Transverse colon (tissue), 4 donors: Measurements from ENCODE around the gene IMPDH1. TPM values are rescaled to one million over a fixed set of nuclear protein-coding genes. Genes with fewer than 3 reads are reported as not detected.

Source experiments
- DNase-seq: peaks from one replicate; pipeline ENCODE4 v3.0.0-alpha.2; 2019
- H3K27ac ChIP-seq, 4 donors: fragments of 200-600 bp; sonication (generic); 2 replicates each; pipeline ENCODE4 v1.5.1; 2016 to 2018; ENCODE audit warnings: inconsistent platforms in 4 of 4
- H3K27me3 ChIP-seq: fragments of 200-600 bp; sonication (generic); 2 replicates; pipeline ENCODE4 v1.5.1; 2017; ENCODE audit warnings: inconsistent platforms
- H3K36me3 ChIP-seq, 4 donors: fragments of 200-600 bp; sonication (generic); 2 replicates each; pipeline ENCODE4 v1.5.1; 2017 to 2019; ENCODE audit warnings: inconsistent platforms in 4 of 4
- H3K4me1 ChIP-seq, 4 donors: fragments of 200-600 bp; sonication (generic); 2 replicates each; pipeline ENCODE4 v1.5.1; 2017 to 2020; ENCODE audit warnings: inconsistent platforms in 4 of 4
- H3K4me3 ChIP-seq, 4 donors: fragments of 200-600 bp; sonication (generic); 1 replicate in 1 of 4; 2 replicates in 3 of 4; pipeline versions ENCODE4 v1.5.1 to v1.6.1; 2017 to 2019; ENCODE audit warnings: inconsistent platforms in 4 of 4
- H3K9me3 ChIP-seq, 2 donors: fragments of 200-600 bp; sonication (generic); 2 replicates each; pipeline ENCODE4 v1.5.1; 2017 to 2019; ENCODE audit warnings: inconsistent platforms in 2 of 2
- CTCF ChIP-seq, 5 experiments: fragments of 200-600 bp in 3 of 5; fragments of 450-650 bp in 2 of 5; sonication (generic) in 3 of 5; IDR thresholded peaks; 1 replicate in 2 of 5; 2 replicates in 3 of 5; pipeline ENCODE4 v1.5.1; 2016 to 2017; ENCODE audit warnings: antibody characterized with exemption in 5 of 5, inconsistent platforms in 3 of 5, mild to moderate bottlenecking in 2 of 5, moderate library complexity in 1 of 5
- EP300 ChIP-seq: sonication (generic); formaldehyde crosslinking; IDR thresholded peaks from one replicate; pipeline ENCODE4 v1.6.1; 2017; ENCODE audit warnings: antibody characterized with exemption, low read depth
- POLR2A ChIP-seq: fragments of 450-650 bp; IDR thresholded peaks from one replicate; pipeline ENCODE4 v1.6.1; 2016; ENCODE audit warnings: antibody characterized with exemption, mild to moderate bottlenecking, moderate library complexity
- POLR2AphosphoS5 ChIP-seq, 3 donors: sonication (generic); formaldehyde crosslinking; IDR thresholded peaks; one replicate each; pipeline ENCODE4 v1.6.1; 2016; ENCODE audit warnings: antibody characterized with exemption in 3 of 3
- WGBS, 2 donors: methylation state at CpG; one replicate each; pipeline ENCODE4 v1.1.5; 2018; ENCODE audit warnings: low coverage in 1 of 2; 5-methylcytosine and 5-hydroxymethylcytosine counted together
- in situ Hi-C, 4 donors: fragments of 200-750 bp; cut with MboI; loops; one replicate each; pipeline versions ENCODE4 v1.15.0 to v1.15.1; 2017; ENCODE audit warnings: low sequenced_read_pairs in 3 of 4, low pct_ligation_motif_present in 1 of 4, low pct_unique_long_range_greater_than_20kb in 1 of 4
- intact Hi-C: fragments of 100-400 bp; cut with DNase I; formaldehyde crosslinking; loops from one replicate; pipeline ENCODE4 v1.15.1; 2023; ENCODE audit warnings: low total_unique reads
- total RNA-seq, 4 donors: library from RNA; depleted of rRNA; stranded (reverse); fragments of >200 nt; gene quantifications; one replicate each; pipeline ENCODE4 v1.1.0, GENCODE V29; 2016

IMPDH1 gene
- total RNA-seq, 4 donors from 2014 or later: 21.4 to 189 (median 44.2) TPM

DNA sequence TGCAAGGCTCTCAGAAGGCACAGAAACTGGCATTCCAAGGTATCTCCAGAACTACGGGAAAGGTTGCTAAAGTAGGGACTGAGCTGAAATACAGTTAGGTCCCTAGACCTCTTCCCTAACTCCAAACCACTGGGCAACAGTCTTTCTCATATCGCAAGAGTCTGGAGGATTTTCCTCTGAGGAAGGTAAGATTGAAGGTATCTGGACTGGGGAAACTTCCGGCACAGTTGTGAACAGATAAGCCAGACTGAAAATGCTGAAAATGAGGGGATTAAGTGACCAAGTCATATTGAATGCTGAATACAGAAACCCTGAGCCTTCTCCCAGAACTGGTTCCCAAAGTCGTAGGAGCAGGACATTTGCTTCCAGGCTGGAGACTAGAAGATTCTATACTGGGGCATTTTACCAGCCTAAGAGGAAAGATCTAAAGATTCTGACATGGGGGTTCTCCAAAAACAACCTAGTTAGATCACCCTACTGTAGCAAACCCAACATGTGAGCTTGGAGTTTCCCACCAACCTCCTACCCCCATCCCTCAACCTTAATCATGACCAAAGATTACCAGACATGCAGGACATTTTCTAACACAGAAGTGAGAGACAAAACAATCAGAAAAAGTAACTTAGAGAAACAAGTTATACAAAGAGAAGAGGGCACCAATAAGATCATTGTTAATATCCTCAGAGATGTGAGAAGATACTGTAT lies 45.5 kb downstream of the IMPDH1 start:
- Histone ChIP-seq H3K4me3 (no peak overlapping the region), H3K9me3 (no peaks in the 10 kb centered on the region), H3K27me3 (peaks cover 64% of the 10 kb centered on the region), H3K27ac (no peak overlapping the region), H3K36me3 (no peaks in the 10 kb centered on the region), H3K4me1 (peaks cover 0 to 17% (median 14%) of the 10 kb centered on the region in 4 donors)
- no peak for DNase-seq
- in situ Hi-C loops: no loop called here
- TF ChIP-seq CTCF (IDR thresholded peaks at IDR 0.05): no peak
- no peak for TF ChIP-seq POLR2AphosphoS5 (IDR thresholded peaks at IDR 0.05)
- TF ChIP-seq EP300: no peak
- no peak for TF ChIP-seq POLR2A
- WGBS, 2 donors: 80 to 87% methylated on average over 4 of the region's 4 CpGs
- intact Hi-C loops: no loop called here

DNA sequence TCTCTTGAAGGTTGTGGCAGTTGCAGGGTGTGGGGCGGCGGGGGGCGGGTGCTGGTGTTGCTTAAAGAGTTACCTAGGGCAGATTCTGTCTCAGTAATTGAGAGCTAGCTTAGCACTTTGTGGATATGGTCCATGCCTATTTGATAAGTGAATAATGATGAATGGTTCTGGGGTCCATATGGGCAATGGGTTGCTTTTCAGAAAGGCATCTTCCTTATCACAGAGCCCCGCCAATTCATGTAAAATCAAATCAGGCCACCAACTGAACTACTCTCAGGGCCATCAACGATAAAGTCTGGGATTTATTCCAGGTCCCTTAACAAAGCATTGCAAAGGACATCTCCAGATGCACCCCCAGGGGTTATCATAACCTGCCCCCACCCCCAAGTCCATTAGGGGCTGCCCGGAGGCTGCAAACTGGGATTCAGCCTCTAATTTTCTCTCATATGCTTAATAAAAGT lies 46.5 kb downstream of the IMPDH1 start:
- TF ChIP-seq POLR2AphosphoS5 (IDR thresholded peaks at IDR 0.05) (no peak), CTCF (IDR thresholded peaks at IDR 0.05) (no peak)
- Histone ChIP-seq H3K27ac (no peak overlapping the region), H3K36me3 (no peaks in the 10 kb centered on the region), H3K4me3 (no peak overlapping the region), H3K4me1 (peaks cover 0 to 17% (median 14%) of the 10 kb centered on the region in 4 donors), H3K9me3 (no peaks in the 10 kb centered on the region), H3K27me3 (peaks cover 72% of the 10 kb centered on the region)
- no peak for DNase-seq
- intact Hi-C loops (no loop called here), in situ Hi-C loops (no loop called here)
- 88% methylated on average over 6 of the region's 6 CpGs; no CpG with 5 or more reads in 1 of the 2 donors for WGBS, 2 donors

DNA sequence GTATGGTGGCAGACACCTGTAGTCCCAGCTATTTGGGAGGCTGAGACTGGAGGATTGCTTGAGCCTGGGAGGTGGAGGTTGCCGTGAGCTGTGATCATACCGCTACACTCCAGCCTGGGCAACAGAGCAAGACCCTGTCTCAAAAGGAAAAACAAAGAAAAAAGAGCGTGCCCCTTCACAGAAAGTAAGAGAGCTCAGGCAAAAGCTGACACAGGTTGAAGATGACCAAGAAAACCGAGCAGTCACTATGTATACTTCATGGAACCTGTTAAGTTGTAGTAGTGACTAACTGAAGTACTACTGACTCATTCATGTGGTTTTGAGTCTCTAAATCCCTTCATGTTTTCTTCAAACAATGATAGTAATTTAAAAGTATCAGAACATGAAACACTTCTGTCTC lies 47.1 kb downstream of the IMPDH1 start:
- Histone ChIP-seq H3K27me3 (peaks cover 72% of the 10 kb centered on the region), H3K36me3 (no peaks in the 10 kb centered on the region), H3K4me3 (no peak overlapping the region), H3K27ac (no peak overlapping the region), H3K4me1 (peaks cover 0 to 17% (median 14%) of the 10 kb centered on the region in 4 donors), H3K9me3 (no peaks in the 10 kb centered on the region)
- in situ Hi-C loops (no loop called here), intact Hi-C loops (no loop called here)
- 69 to 79% methylated on average over 4 of the region's 4 CpGs for WGBS, 2 donors
- TF ChIP-seq CTCF (IDR thresholded peaks at IDR 0.05) (no peak), EP300 (no peak), POLR2AphosphoS5 (IDR thresholded peaks at IDR 0.05) (no peak), POLR2A (no peak)
- DNase-seq: no peak

DNA sequence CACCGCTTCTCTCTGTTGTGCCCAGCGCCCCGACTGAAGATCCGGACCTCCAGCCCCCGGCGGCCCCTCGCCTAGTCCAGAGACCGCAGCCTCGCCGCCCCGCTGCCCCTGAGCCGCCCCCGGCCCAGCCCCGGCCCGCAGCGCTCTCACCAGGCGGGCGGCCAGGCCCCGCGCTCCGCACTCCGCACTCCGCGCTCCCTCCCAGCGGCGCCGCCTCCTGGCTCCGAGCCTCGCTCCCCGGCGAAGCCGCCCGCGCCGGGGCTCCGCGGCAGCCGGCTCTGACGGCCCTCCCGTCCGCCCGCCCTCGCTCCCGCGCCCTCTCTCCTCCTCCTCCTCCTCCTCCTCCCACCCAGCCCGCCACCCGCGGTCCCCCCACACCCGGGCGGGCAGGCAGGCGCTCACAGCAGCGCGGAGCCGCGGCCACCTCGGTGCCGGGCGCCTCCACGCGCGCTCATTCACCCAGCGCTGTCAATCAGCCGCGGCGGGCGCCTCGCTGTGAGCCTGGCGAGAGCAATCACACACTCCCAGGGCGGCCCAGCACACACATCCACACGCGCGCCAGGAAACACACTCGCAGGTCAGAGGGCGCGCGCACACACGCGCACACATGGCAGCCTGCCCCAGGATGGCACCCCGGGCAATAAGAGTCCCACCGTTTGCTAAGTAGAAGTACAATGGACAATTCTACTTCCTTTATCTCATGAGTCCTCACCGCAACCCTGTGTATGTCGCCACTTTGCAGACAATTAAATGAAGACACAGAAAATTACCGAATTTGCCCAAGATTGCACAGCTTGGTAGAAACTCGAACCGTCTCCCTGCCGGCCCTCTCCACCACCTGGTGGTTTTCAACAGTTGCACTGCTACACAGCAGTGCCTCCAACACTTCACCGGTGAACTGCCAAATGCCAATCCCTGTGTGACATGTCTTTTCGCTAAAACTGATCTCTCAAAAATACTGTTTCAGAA lies 48.1 kb downstream of the IMPDH1 start, which contains the start of gene PRRT4:
TSS of gene PRRT4 (minus strand) at position 280 of the 969 bp plus-strand sequence.
- in situ Hi-C loops (no loop called here), intact Hi-C loops (no loop called here)
- H3K36me3 ChIP-seq: no peaks in the 10 kb centered on the region
- 7% methylated on average over 24 of the region's 88 CpGs; no CpG with 5 or more reads in 1 of the 2 donors for WGBS, 2 donors
- H3K27me3 ChIP-seq: peaks cover 67% of the 10 kb centered on the region
- no peak for TF ChIP-seq CTCF (IDR thresholded peaks at IDR 0.05)
- TF ChIP-seq POLR2A: no peak
- no peak for TF ChIP-seq EP300
- TF ChIP-seq POLR2AphosphoS5 (IDR thresholded peaks at IDR 0.05): no peak
- peaks cover 0 to 17% (median 14%) of the 10 kb centered on the region in 4 donors for H3K4me1 ChIP-seq
- no peak within 1 kb of the TSS for H3K27ac ChIP-seq
- H3K9me3 ChIP-seq: no peaks in the 10 kb centered on the region
- DNase-seq: peak; percentile 27
- peak within 1 kb of the TSS; percentile 37 to 61 (median 46) for H3K4me3 ChIP-seq
